B cell (primary cell): ENCODE results near the gene FANCM. TPM values are rescaled to one million over a fixed set of nuclear protein-coding genes. Genes with fewer than 3 reads are reported as not detected.

Experiments used
- ATAC-seq: fragments of 200-7000 bp; cut with Tn5 transposase; one replicate; pipeline ENCODE4 v1.10.0; 2021; ENCODE audit warnings: low read depth, mild to moderate bottlenecking, moderate number of reproducible peaks, moderate library complexity
- CTCF ChIA-PET: fragments of 350-600 bp; sonication (Branson Sonifier 250); formaldehyde crosslinking; loops from one replicate; lab custom pipeline; 2021; ENCODE audit warnings: antibody characterized with exemption, inconsistent platforms; lab: Charles Lee
- POLR2A ChIA-PET: fragments of 350-600 bp; sonication (Branson Sonifier 250); formaldehyde crosslinking; loops from one replicate; lab custom pipeline; 2021; ENCODE audit warnings: antibody characterized with exemption; lab: Charles Lee
- DNase-seq: peaks from one replicate; pipeline ENCODE4 v3.0.0; 2013
- H2AFZ ChIP-seq: 2 replicates; pipeline ENCODE4 v1.6.1; 2012; ENCODE audit warnings: mild to moderate bottlenecking, low read depth, low read length; ENCODE audit not compliant: insufficient read depth, poor library complexity, severe bottlenecking
- H3K27ac ChIP-seq, 2 donors: 1 replicate in 1 of 2; 2 replicates in 1 of 2; pipeline ENCODE4 v1.5.1; 2012 to 2013; ENCODE audit warnings: low read length in 2 of 2, mild to moderate bottlenecking in 2 of 2, moderate library complexity in 1 of 2
- H3K27me3 ChIP-seq, 4 experiments: fragments of 200-600 bp in 1 of 4; sonication (generic) in 1 of 4; replicated peaks in 1 of 4; 1 replicate in 2 of 4; 2 replicates in 2 of 4; pipeline versions ENCODE4 v1.6.1 to v1.7.0; 2013 to 2016; ENCODE audit warnings: low read length in 3 of 4, mild to moderate bottlenecking in 2 of 4, mixed read lengths in 1 of 4, moderate library complexity in 1 of 4; ENCODE audit not compliant: insufficient read depth in 4 of 4, control insufficient read depth in 3 of 4; ENCODE audit errors: control extremely low read depth in 1 of 4
- H3K36me3 ChIP-seq, 2 experiments: replicated peaks in 1 of 2; 1 replicate in 1 of 2; 2 replicates in 1 of 2; pipeline versions ENCODE4 v1.6.1 to v1.7.1; 2013; ENCODE audit warnings: low read length in 1 of 2; ENCODE audit not compliant: insufficient read depth in 2 of 2, control insufficient read depth in 1 of 2; ENCODE audit errors: control extremely low read depth in 1 of 2, extremely low read depth in 1 of 2
- H3K4me1 ChIP-seq, 2 donors: fragments of 200-600 bp in 1 of 2; sonication (generic) in 1 of 2; 1 replicate in 1 of 2; 2 replicates in 1 of 2; pipeline versions ENCODE4 v1.5.1 to v1.6.1; 2013 to 2017; ENCODE audit warnings: low read length in 2 of 2; ENCODE audit not compliant: control insufficient read depth in 2 of 2, insufficient read depth in 2 of 2
- H3K4me2 ChIP-seq: replicated peaks from 2 replicates; pipeline ENCODE3; 2012; ENCODE audit warnings: mild to moderate bottlenecking, low read depth, low read length; ENCODE audit not compliant: poor library complexity, severe bottlenecking
- H3K4me3 ChIP-seq, 5 experiments: fragments of 200-600 bp in 1 of 5; sonication (generic) in 1 of 5; 1 replicate in 3 of 5; 2 replicates in 2 of 5; pipeline versions ENCODE4 v1.5.1 to v1.7.0; 2011 to 2016; ENCODE audit warnings: low read length in 4 of 5, mild to moderate bottlenecking in 4 of 5, low read depth in 2 of 5, control low read depth in 1 of 5, moderate library complexity in 1 of 5; ENCODE audit not compliant: insufficient read depth in 1 of 5; ENCODE audit errors: control extremely low read depth in 1 of 5, extremely low read depth in 1 of 5
- H3K79me2 ChIP-seq: fragments of 200-600 bp; sonication (generic); one replicate; pipeline ENCODE4 v1.6.0; 2016; ENCODE audit warnings: low read length; ENCODE audit not compliant: control insufficient read depth, insufficient read depth
- H3K9ac ChIP-seq: fragments of 200-600 bp; sonication (generic); 2 replicates; pipeline ENCODE4 v1.6.1; 2017; ENCODE audit warnings: mild to moderate bottlenecking, low read length, moderate library complexity
- H3K9me3 ChIP-seq, 3 donors: one replicate each; pipeline versions ENCODE4 v1.6.1 to v1.7.1; 2013; ENCODE audit warnings: low read length in 2 of 3; ENCODE audit not compliant: control insufficient read depth in 2 of 3, insufficient read depth in 1 of 3; ENCODE audit errors: control extremely low read depth in 1 of 3
- H4K20me1 ChIP-seq: 2 replicates; pipeline ENCODE4 v1.6.0; 2012; ENCODE audit warnings: mild to moderate bottlenecking, low read length; ENCODE audit not compliant: insufficient read depth, control insufficient read depth, poor library complexity, severe bottlenecking
- H3K27ac Mint-ChIP-seq: one replicate; pipeline ENCODE4 v1.8.0; 2021; ENCODE audit warnings: mixed read lengths
- H3K27me3 Mint-ChIP-seq: one replicate; pipeline ENCODE4 v1.8.0; 2021; ENCODE audit warnings: mixed read lengths
- H3K4me1 Mint-ChIP-seq: one replicate; pipeline ENCODE4 v1.8.0; 2021; ENCODE audit warnings: mixed read lengths
- H3K4me3 Mint-ChIP-seq: one replicate; pipeline ENCODE4 v1.8.0; 2021; ENCODE audit warnings: mixed read lengths
- H3K9me3 Mint-ChIP-seq: one replicate; pipeline ENCODE4 v1.8.0; 2022; ENCODE audit warnings: mixed read lengths; ENCODE audit not compliant: insufficient read depth
- CTCF ChIP-seq: fragments of 200-600 bp; IDR thresholded peaks from one replicate; pipeline ENCODE4 v1.8.0; 2022; ENCODE audit warnings: antibody characterized with exemption, mild to moderate bottlenecking
- EZH2 ChIP-seq: IDR thresholded peaks from 2 replicates; pipeline ENCODE4 v1.6.1; 2012; ENCODE audit warnings: borderline replicate concordance, low read depth, mild to moderate bottlenecking, moderate library complexity, low read length; ENCODE audit not compliant: insufficient read depth, poor library complexity, severe bottlenecking
- whole genome bisulfite sequencing: methylation state at CpG from one replicate; pipeline ENCODE4 v1.1.5; 2013; ENCODE audit warnings: missing lambda C conversion rate; ENCODE audit not compliant: insufficient coverage; 5-methylcytosine and 5-hydroxymethylcytosine counted together
- intact Hi-C: fragments of 100-400 bp; cut with micrococcal nuclease; formaldehyde crosslinking; loops from one replicate; pipeline ENCODE4 v1.10.0; 2022
- polyA plus RNA-seq: library from polyadenylated mRNA; depleted of rRNA; stranded (reverse); fragments of >200 nt; gene quantifications from 2 replicates; pipeline ENCODE4 v1.2.3, GENCODE V29; 2012
- total RNA-seq, 2 donors: library from RNA; stranded (reverse); fragments of 120-200 nt in 1 of 2; gene quantifications; 1 replicate in 1 of 2; 2 replicates in 1 of 2; pipeline versions ENCODE4 v1.2.3 to v1.2.4, GENCODE V29; 2013 to 2022

FANCM gene
- total and polyA plus RNA-seq, 2 donors (not counting 1 experiment from before 2014, with no cell fraction given), result 3.0 to 15.5 TPM

GRCh38 chr14:45091710-45092109 is 44.0 kb upstream of the FANCM start:
- CTCF ChIA-PET, result interaction anchor here (0.6 to 1.6 kb wide), 2 partner anchors 107 to 174 kb away, joined by 3 read pairs; no protein-coding TSS in a partner anchor
- POLR2A ChIA-PET, result no interaction called here
- Mint-ChIP-seq H3K27me3 (no peaks in the 10 kb centered on the region), H3K27ac (no peak overlapping the region), H3K4me1 (peaks cover 33% of the 10 kb centered on the region), H3K4me3 (no peak overlapping the region), H3K9me3 (no peaks in the 10 kb centered on the region)
- Histone ChIP-seq H3K9ac (no peak overlapping the region), H4K20me1 (peaks cover 36% of the 10 kb centered on the region), H3K27ac (no peak overlapping the region), H2AFZ (no peak overlapping the region), H3K36me3 (peaks cover 3 to 15% of the 10 kb centered on the region in 2 experiments), H3K9me3 (no peaks in the 10 kb centered on the region), H3K79me2 (peaks cover 83% of the 10 kb centered on the region), H3K4me3 (no peak overlapping the region), H3K4me1 (peaks cover 9 to 17% of the 10 kb centered on the region in 2 donors), H3K27me3 (no peaks in the 10 kb centered on the region), H3K4me2 (no peak overlapping the region)
- WGBS, result no CpG with 5 or more reads among the region's 2 CpGs
- intact Hi-C loops, result loop anchor here (1.0 kb wide), 1 partner anchor 7 kb away; the partner anchor contains the start of gene PRPF39
- TF ChIP-seq CTCF (no peak), EZH2 (no peak)
- DNase-seq (no peak), ATAC-seq (no peak)

GRCh38 chr14:45094275-45094674 is 41.5 kb upstream of the FANCM start:
- Mint-ChIP-seq H3K9me3 (no peaks in the 10 kb centered on the region), H3K27ac (no peak overlapping the region), H3K4me3 (no peak overlapping the region), H3K27me3 (no peaks in the 10 kb centered on the region), H3K4me1 (peaks cover 14% of the 10 kb centered on the region)
- ATAC-seq, result no peak
- Histone ChIP-seq H3K79me2 (peaks cover 65% of the 10 kb centered on the region), H3K27ac (no peak overlapping the region), H3K4me1 (peaks cover 4 to 6% of the 10 kb centered on the region in 2 donors), H3K9ac (no peak overlapping the region), H3K4me3 (no peak overlapping the region), H3K4me2 (no peak overlapping the region), H3K36me3 (peaks cover 7 to 37% of the 10 kb centered on the region in 2 experiments), H4K20me1 (peaks cover 26% of the 10 kb centered on the region), H2AFZ (no peak overlapping the region), H3K9me3 (no peaks in the 10 kb centered on the region), H3K27me3 (no peaks in the 10 kb centered on the region)
- ChIA-PET POLR2A (no interaction called here), CTCF (no interaction called here)
- TF ChIP-seq EZH2 (no peak), CTCF (no peak)
- intact Hi-C loops, result no loop called here
- 100% methylated on average over 2 of the region's 2 CpGs for WGBS
- DNase-seq, result no peak
